K562 (cell line): ENCODE data around the gene SLC2A2. TPM values are rescaled to one million over a fixed set of nuclear protein-coding genes. Genes with fewer than 3 reads are reported as not detected.

Source experiments
- ATAC-seq: fragments of 200-7000 bp; cut with Tn5 transposase; 3 replicates; pipeline ENCODE4 v1.9.1; 2020; ENCODE audit warnings: moderate library complexity
- BruUV-seq: library from RNA; stranded (reverse); fragments of 400-500 nt; replicated peaks from 2 replicates; lab custom pipeline; 2021; lab: Mats Ljungman, UMichigan
- CTCF ChIA-PET: fragments of 300-600 bp; formaldehyde crosslinking; extraction: SDS; loops from one replicate; lab custom pipeline; 2021; ENCODE audit warnings: low intra/inter-chr PET ratio; lab: Yijun Ruan, JAX
- POLR2A ChIA-PET: fragments of 300-600, 350-650 bp; sonication (Branson Sonifier 250); formaldehyde crosslinking; extraction: SDS; loops from one replicate; lab custom pipeline; 2021; ENCODE audit warnings: antibody characterized with exemption, inconsistent platforms; lab: Yijun Ruan, JAX
- DNase-seq, 4 experiments: peaks; one replicate each; pipeline versions ENCODE4 v3.0.0 to v3.0.0-alpha.2; 2011 to 2018; ENCODE audit warnings: low spot score in 3 of 4, mixed read lengths in 3 of 4; ENCODE audit errors: extremely low read depth in 1 of 4
- FAIRE-seq: peaks from 2 replicates; lab custom pipeline; 2011; peaks lifted over from hg19 to GRCh38; lab: Jason Lieb, UNC
- H2AFZ ChIP-seq: 2 replicates; pipeline ENCODE4 v1.6.0; 2011; ENCODE audit warnings: low read depth, low read length, control low read depth, inconsistent platforms
- H3K27ac ChIP-seq: fragments of 200-600 bp; 3 replicates; pipeline ENCODE4 v1.8.0; 2011; ENCODE audit warnings: low read depth, mild to moderate bottlenecking, control low read depth, inconsistent platforms, low read length, moderate library complexity, mixed read lengths; ENCODE audit errors: extremely low read depth
- H3K27me3 ChIP-seq, 2 experiments: fragments of 300-600 bp in 1 of 2; 2 replicates in 1 of 2; 3 replicates in 1 of 2; pipeline versions ENCODE4 v1.6.0 to v1.8.0; 2011; ENCODE audit warnings: inconsistent platforms in 2 of 2, low read length in 2 of 2, mild to moderate bottlenecking in 1 of 2, mixed read lengths in 1 of 2, moderate library complexity in 1 of 2; ENCODE audit not compliant: control insufficient read depth in 2 of 2, insufficient read depth in 2 of 2
- H3K36me3 ChIP-seq: fragments of 300-600 bp; 3 replicates; pipeline ENCODE4 v1.8.0; 2011; ENCODE audit warnings: mild to moderate bottlenecking, low read length, inconsistent platforms; ENCODE audit not compliant: control insufficient read depth, insufficient read depth
- H3K4me1 ChIP-seq, 2 experiments: fragments of 200-600 bp in 1 of 2; replicated peaks in 1 of 2; 2 replicates in 1 of 2; 3 replicates in 1 of 2; pipeline versions ENCODE4 v1.5.1 to v1.8.0; 2011; ENCODE audit warnings: inconsistent platforms in 2 of 2, low read length in 2 of 2, mild to moderate bottlenecking in 1 of 2, mixed read lengths in 1 of 2, moderate library complexity in 1 of 2; ENCODE audit not compliant: control insufficient read depth in 2 of 2, insufficient read depth in 2 of 2
- H3K4me2 ChIP-seq: 2 replicates; pipeline ENCODE4 v1.6.1; 2011; ENCODE audit warnings: low read length, control low read depth, inconsistent platforms, mixed read lengths; ENCODE audit not compliant: insufficient read depth
- H3K4me3 ChIP-seq: fragments of 200-600 bp; sonication (generic), shearing (Covaris generic); 2 replicates; pipeline ENCODE4 v1.5.1; 2016; ENCODE audit warnings: control low read depth, inconsistent platforms
- H3K79me2 ChIP-seq: fragments of 200-600 bp; 3 replicates; pipeline ENCODE4 v1.8.0; 2011; ENCODE audit warnings: low read length, inconsistent platforms; ENCODE audit not compliant: control insufficient read depth, insufficient read depth
- H3K9ac ChIP-seq, 2 experiments: 2 replicates each; pipeline versions ENCODE4 v1.6.0 to v1.6.1; 2011; ENCODE audit warnings: low read depth in 2 of 2, low read length in 2 of 2, control low read depth in 1 of 2, inconsistent platforms in 1 of 2, mild to moderate bottlenecking in 1 of 2, mixed read lengths in 1 of 2; ENCODE audit not compliant: insufficient read depth in 1 of 2
- H3K9me1 ChIP-seq: one replicate; pipeline ENCODE4 v1.6.0; 2011; ENCODE audit warnings: inconsistent platforms, mild to moderate bottlenecking, low read length, moderate library complexity; ENCODE audit not compliant: control insufficient read depth, insufficient read depth
- H3K9me3 ChIP-seq: replicated peaks from 2 replicates; pipeline ENCODE4 v1.5.1; 2011; ENCODE audit warnings: low read depth, low read length, inconsistent platforms; ENCODE audit not compliant: control insufficient read depth, insufficient read depth
- H4K20me1 ChIP-seq: replicated peaks from 2 replicates; pipeline ENCODE4 v1.6.1; 2011; ENCODE audit warnings: low read length, inconsistent platforms, mixed read lengths; ENCODE audit not compliant: control insufficient read depth, insufficient read depth
- ARID1B ChIP-seq: fragments of 450-650 bp; IDR thresholded peaks from 2 replicates; pipeline ENCODE4 v1.6.1; 2016; ENCODE audit warnings: antibody characterized with exemption, mild to moderate bottlenecking, inconsistent platforms
- ARNT ChIP-seq, 2 experiments: fragments of 450-650 bp; IDR thresholded peaks; 2 replicates each; pipeline ENCODE4 v1.6.1; 2016; ENCODE audit warnings: mild to moderate bottlenecking in 1 of 2
- ATF1 ChIP-seq, 2 experiments: fragments of 450-650 bp in 1 of 2; IDR thresholded peaks; 2 replicates each; pipeline ENCODE4 v1.6.1; 2016; ENCODE audit warnings: missing compliant biosample characterization in 1 of 2, missing genetic modification characterization in 1 of 2
- CBFA2T3 ChIP-seq: fragments of 450-650 bp; IDR thresholded peaks from 2 replicates; pipeline ENCODE4 v1.6.1; 2017
- DPF2 ChIP-seq: fragments of 450-650 bp; IDR thresholded peaks from 2 replicates; pipeline ENCODE4 v1.6.1; 2016
- ETV5 ChIP-seq: sonication (generic); formaldehyde crosslinking; IDR thresholded peaks from 2 replicates; pipeline ENCODE4 v1.4.0; 2020; ENCODE audit warnings: low read depth, mild to moderate bottlenecking, missing genetic modification reagents
- MEIS2 ChIP-seq: fragments of 450-650 bp; IDR thresholded peaks from 2 replicates; pipeline ENCODE4 v1.6.1; 2014; ENCODE audit warnings: mild to moderate bottlenecking; ENCODE audit not compliant: partially characterized antibody
- NFRKB ChIP-seq: fragments of 450-650 bp; IDR thresholded peaks from 2 replicates; pipeline ENCODE4 v1.6.1; 2016; ENCODE audit warnings: low read depth
- RFX5 ChIP-seq: IDR thresholded peaks from 2 replicates; pipeline ENCODE4 v1.6.1; 2011; ENCODE audit warnings: low read depth, mild to moderate bottlenecking, improper control_type of control experiment, low read length
- SMARCA4 ChIP-seq: fragments of 450-650 bp; IDR thresholded peaks from 2 replicates; pipeline ENCODE4 v1.6.1; 2016
- SMARCC2 ChIP-seq: fragments of 450-650 bp; IDR thresholded peaks from 2 replicates; pipeline ENCODE4 v1.6.1; 2017; ENCODE audit warnings: antibody characterized with exemption, moderate library complexity, mild to moderate bottlenecking, low read depth
- WGBS: fragments of 100-300 bp; shearing (Covaris generic); methylation state at CpG from one replicate; pipeline ENCODE4 v1.1.6; 2016; ENCODE audit warnings: low coverage, mixed read lengths; ENCODE audit not compliant: insufficient coverage; ENCODE audit errors: missing lambda C conversion rate; 5-methylcytosine and 5-hydroxymethylcytosine counted together
- in situ Hi-C: fragments of 300-500 bp; cut with MboI; formaldehyde crosslinking; loops from 4 replicates; pipeline ENCODE4 v1.15.0; 2018; ENCODE audit warnings: inconsistent platforms, mixed read lengths
- intact Hi-C: fragments of 100-400 bp; cut with micrococcal nuclease; formaldehyde crosslinking; loops from 2 replicates; pipeline ENCODE4 v1.14.2; 2022
- polyA plus RNA-seq, 8 experiments: library from polyadenylated mRNA; depleted of rRNA in 4 of 8; stranded (reverse) in 5 of 8; unstranded in 3 of 8; fragments of >200 nt; fragmentation: Nextera tagmentation in 2 of 8; fragmentation: Illumina TruSeq in 1 of 8; extraction: Ambion mirVana in 2 of 8; extraction: Trizol in 1 of 8; gene quantifications; 2 replicates each; pipeline versions ENCODE4 v1.2.1 to v1.2.3, GENCODE V29; 2011 to 2014; ENCODE audit warnings: inconsistent platforms in 1 of 8, missing spikeins in 1 of 8
- total RNA-seq, 7 experiments: library from RNA; depleted of rRNA in 6 of 7; stranded (reverse); fragments of >200 nt in 6 of 7; fragmentation: Illumina TruSeq in 2 of 7; extraction: Trizol in 2 of 7; gene quantifications; 2 replicates each; pipeline versions ENCODE4 v1.2.1 to v1.2.3, GENCODE V29; 2011 to 2021; ENCODE audit warnings: low replicate concordance in 1 of 7
- TF ChIP-seq, protein P1 (sequence below): sonication (generic); formaldehyde crosslinking; IDR thresholded peaks from 2 replicates; pipeline ENCODE4 v1.8.0; 2022; ENCODE audit warnings: mild to moderate bottlenecking, missing genetic modification reagents
- TF ChIP-seq, protein P2 (sequence below): fragments of 200-800 bp; sonication (Bioruptor generic); IDR thresholded peaks from 2 replicates; pipeline ENCODE4 v1.6.1; 2017; ENCODE audit warnings: missing genetic modification characterization, missing compliant biosample characterization
- TF ChIP-seq, protein P3 (sequence below), 2 experiments: IDR thresholded peaks in 1 of 2; conservative IDR thresholded peaks in 1 of 2; 2 replicates each; pipeline ENCODE4 v1.6.1; 2016; ENCODE audit warnings: low read depth in 2 of 2, mild to moderate bottlenecking in 1 of 2, missing compliant biosample characterization in 1 of 2, missing genetic modification characterization in 1 of 2, moderate library complexity in 1 of 2
- TF ChIP-seq, protein P4 (sequence below), 2 experiments: fragments of 450-650 bp in 1 of 2; sonication (generic) in 1 of 2; formaldehyde crosslinking in 1 of 2; IDR thresholded peaks in 1 of 2; conservative IDR thresholded peaks in 1 of 2; 2 replicates each; pipeline versions ENCODE4 v1.6.1 to v1.8.1; 2016 to 2023; ENCODE audit warnings: mild to moderate bottlenecking in 2 of 2, moderate library complexity in 2 of 2, inconsistent platforms in 1 of 2, missing genetic modification reagents in 1 of 2

Gene SLC2A2
- total and polyA plus RNA-seq, 9 of the 15 experiments (the other 6 are each of a cell fraction or from before 2014, with no cell fraction given): 0.18 TPM; not detected in 8

GRCh38 chr3:170999737-171000242, 26.7 kb downstream of the SLC2A2 start:
- intact Hi-C loops: no loop called here
- H3K27ac ChIP-seq: no peak overlapping the region
- WGBS: 12% methylated on average over 2 of the region's 2 CpGs
- no peak overlapping the region; the same call in 1 of the 2 replicates for H3K4me2 ChIP-seq
- H3K9me3 ChIP-seq: no peaks in the 10 kb centered on the region
- H3K9me1 ChIP-seq: no peaks in the 10 kb centered on the region
- ATAC-seq: peak; percentile 54; the same call in 2 of the 3 replicates
- BruUV-seq: no TSS peak
- H3K36me3 ChIP-seq: no peaks in the 10 kb centered on the region
- H3K4me3 ChIP-seq: no peak overlapping the region
- DNase-seq: peak in 2 of 4 experiments; percentile 26 to 61
- no peak overlapping the region for H3K9ac ChIP-seq
- no peaks in the 10 kb centered on the region for H4K20me1 ChIP-seq
- no peaks in the 10 kb centered on the region for H3K27me3 ChIP-seq
- FAIRE-seq: peak; percentile 56
- CTCF ChIA-PET: no interaction called here
- H2AFZ ChIP-seq: no peak overlapping the region
- POLR2A ChIA-PET: interaction anchor here (0.6 to 1.2 kb wide), 3 partner anchors 16 to 1218 kb away, joined by 3 read pairs; no protein-coding TSS in a partner anchor
- no peaks in the 10 kb centered on the region for H3K79me2 ChIP-seq
- peaks cover 0 to 17% of the 10 kb centered on the region in 2 experiments; a peak in 3 of 5 replicates for H3K4me1 ChIP-seq
- in situ Hi-C loops: no loop called here
- TF ChIP-seq MEIS2: peak; percentile 94
- TF ChIP-seq SMARCA4: peak; percentile 83
- TF ChIP-seq, protein P1, sequence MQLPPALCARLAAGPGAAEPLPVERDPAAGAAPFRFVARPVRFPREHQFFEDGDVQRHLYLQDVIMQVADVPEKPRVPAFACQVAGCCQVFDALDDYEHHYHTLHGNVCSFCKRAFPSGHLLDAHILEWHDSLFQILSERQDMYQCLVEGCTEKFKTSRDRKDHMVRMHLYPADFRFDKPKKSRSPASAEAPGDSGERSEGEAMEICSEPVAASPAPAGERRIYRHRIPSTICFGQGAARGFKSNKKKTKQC: no peak
- no peak for TF ChIP-seq ARNT (IDR thresholded peaks at IDR 0.05)
- no peak for TF ChIP-seq ATF1 (CRISPR knock-in tag; IDR thresholded peaks at IDR 0.05)
- TF ChIP-seq ATF1 (tag; IDR thresholded peaks at IDR 0.05): 0 out of 2 replicates have a peak, but pooled peaks have one; percentile 10
- peak; percentile 76 for TF ChIP-seq DPF2
- TF ChIP-seq SMARCC2: peak; percentile 54; the same call in 1 of the 2 replicates
- TF ChIP-seq, protein P2, sequence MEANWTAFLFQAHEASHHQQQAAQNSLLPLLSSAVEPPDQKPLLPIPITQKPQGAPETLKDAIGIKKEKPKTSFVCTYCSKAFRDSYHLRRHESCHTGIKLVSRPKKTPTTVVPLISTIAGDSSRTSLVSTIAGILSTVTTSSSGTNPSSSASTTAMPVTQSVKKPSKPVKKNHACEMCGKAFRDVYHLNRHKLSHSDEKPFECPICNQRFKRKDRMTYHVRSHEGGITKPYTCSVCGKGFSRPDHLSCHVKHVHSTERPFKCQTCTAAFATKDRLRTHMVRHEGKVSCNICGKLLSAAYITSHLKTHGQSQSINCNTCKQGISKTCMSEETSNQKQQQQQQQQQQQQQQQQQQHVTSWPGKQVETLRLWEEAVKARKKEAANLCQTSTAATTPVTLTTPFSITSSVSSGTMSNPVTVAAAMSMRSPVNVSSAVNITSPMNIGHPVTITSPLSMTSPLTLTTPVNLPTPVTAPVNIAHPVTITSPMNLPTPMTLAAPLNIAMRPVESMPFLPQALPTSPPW: peak; percentile 86
- TF ChIP-seq CBFA2T3: peak; percentile 18
- TF ChIP-seq ARID1B: peak; percentile 74
- no peak for TF ChIP-seq NFRKB
- TF ChIP-seq, protein P3, sequence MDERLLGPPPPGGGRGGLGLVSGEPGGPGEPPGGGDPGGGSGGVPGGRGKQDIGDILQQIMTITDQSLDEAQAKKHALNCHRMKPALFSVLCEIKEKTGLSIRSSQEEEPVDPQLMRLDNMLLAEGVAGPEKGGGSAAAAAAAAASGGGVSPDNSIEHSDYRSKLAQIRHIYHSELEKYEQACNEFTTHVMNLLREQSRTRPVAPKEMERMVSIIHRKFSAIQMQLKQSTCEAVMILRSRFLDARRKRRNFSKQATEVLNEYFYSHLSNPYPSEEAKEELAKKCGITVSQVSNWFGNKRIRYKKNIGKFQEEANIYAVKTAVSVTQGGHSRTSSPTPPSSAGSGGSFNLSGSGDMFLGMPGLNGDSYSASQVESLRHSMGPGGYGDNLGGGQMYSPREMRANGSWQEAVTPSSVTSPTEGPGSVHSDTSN (CRISPR knock-in tag; IDR thresholded peaks at IDR 0.05; ENCODE audit: low read depth): no peak
- TF ChIP-seq, protein P3 (tag; conservative IDR thresholded peaks at IDR 0.05; ENCODE audit: low read depth): peak; percentile 80
- TF ChIP-seq RFX5: no peak
- TF ChIP-seq ETV5: peak; percentile 71
- TF ChIP-seq, protein P4, sequence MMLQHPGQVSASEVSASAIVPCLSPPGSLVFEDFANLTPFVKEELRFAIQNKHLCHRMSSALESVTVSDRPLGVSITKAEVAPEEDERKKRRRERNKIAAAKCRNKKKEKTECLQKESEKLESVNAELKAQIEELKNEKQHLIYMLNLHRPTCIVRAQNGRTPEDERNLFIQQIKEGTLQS (IDR thresholded peaks at IDR 0.05): peak; percentile 90
- TF ChIP-seq, protein P4 (CRISPR knock-in tag; conservative IDR thresholded peaks at IDR 0.05): no peak
